H1 (cell line): ENCODE measurements around the gene MYL11. TPM values are rescaled to one million over a fixed set of nuclear protein-coding genes. Genes with fewer than 3 reads are reported as not detected.

Experiments used
- CTCF ChIA-PET: fragments of 300-600 bp; sonication (Branson Sonifier 250); formaldehyde crosslinking; loops from one replicate; lab custom pipeline; 2021; ENCODE audit not compliant: partially characterized antibody; lab: Charles Lee
- POLR2A ChIA-PET: fragments of 300-600 bp; sonication (Branson Sonifier 250); formaldehyde crosslinking; loops from one replicate; lab custom pipeline; 2021; ENCODE audit warnings: inconsistent platforms; ENCODE audit not compliant: partially characterized antibody; lab: Charles Lee
- DNase-seq, 2 experiments: peaks; one replicate each; pipeline versions ENCODE4 v3.0.0 to v3.0.0-alpha.2; 2010 to 2022; ENCODE audit warnings: low spot score in 2 of 2, low read depth in 1 of 2, mixed read lengths in 1 of 2
- FAIRE-seq: peaks from 2 replicates; lab custom pipeline; 2011; peaks lifted over from hg19 to GRCh38; lab: Jason Lieb, UNC
- H2AFZ ChIP-seq: 2 replicates; pipeline ENCODE4 v1.8.1; 2012; ENCODE audit warnings: low read length, inconsistent platforms
- H2AK5ac ChIP-seq: 2 replicates; pipeline ENCODE4 v1.6.1; 2013; ENCODE audit warnings: low read depth, low read length
- H2BK120ac ChIP-seq: replicated peaks from 2 replicates; pipeline ENCODE3; 2013; ENCODE audit warnings: low read depth, low read length, inconsistent platforms
- H2BK12ac ChIP-seq: 2 replicates; pipeline ENCODE4 v1.6.1; 2013; ENCODE audit warnings: low read depth, low read length
- H2BK15ac ChIP-seq: 2 replicates; pipeline ENCODE4 v1.6.1; 2013; ENCODE audit warnings: low read length
- H2BK20ac ChIP-seq: 2 replicates; pipeline ENCODE4 v1.6.1; 2013; ENCODE audit warnings: low read length
- H2BK5ac ChIP-seq: 2 replicates; pipeline ENCODE4 v1.6.1; 2013; ENCODE audit warnings: low read depth, low read length
- H3K14ac ChIP-seq: 2 replicates; pipeline ENCODE4 v1.6.1; 2013; ENCODE audit warnings: inconsistent platforms; ENCODE audit not compliant: insufficient read length
- H3K18ac ChIP-seq: 2 replicates; pipeline ENCODE4 v1.6.1; 2013; ENCODE audit warnings: low read length; ENCODE audit errors: extremely low read depth
- H3K23ac ChIP-seq: 2 replicates; pipeline ENCODE4 v1.6.1; 2013; ENCODE audit warnings: inconsistent platforms; ENCODE audit not compliant: insufficient read length
- H3K23me2 ChIP-seq: 2 replicates; pipeline ENCODE4 v1.6.1; 2013; ENCODE audit warnings: low read depth, low read length
- H3K27ac ChIP-seq: 2 replicates; pipeline ENCODE4 v1.6.1; 2011; ENCODE audit warnings: low read depth, low read length, inconsistent platforms
- H3K27me3 ChIP-seq, 4 experiments: replicated peaks in 1 of 4; 1 replicate in 1 of 4; 2 replicates in 3 of 4; pipeline versions ENCODE4 v1.6.1 to v1.8.1; 2011 to 2013; ENCODE audit warnings: low read length in 3 of 4, mild to moderate bottlenecking in 3 of 4, inconsistent platforms in 2 of 4, mixed read lengths in 2 of 4, moderate library complexity in 1 of 4; ENCODE audit not compliant: control insufficient read depth in 3 of 4, insufficient read depth in 3 of 4; ENCODE audit errors: extremely low read depth in 1 of 4
- H3K36me3 ChIP-seq, 4 experiments: 2 replicates each; pipeline versions ENCODE4 v1.6.1 to v1.8.1; 2011 to 2013; ENCODE audit warnings: mild to moderate bottlenecking in 4 of 4, low read length in 3 of 4, moderate library complexity in 2 of 4, control low read depth in 1 of 4, inconsistent platforms in 1 of 4; ENCODE audit not compliant: insufficient read depth in 4 of 4, control insufficient read depth in 2 of 4
- H3K4ac ChIP-seq: replicated peaks from 2 replicates; pipeline ENCODE3; 2013; ENCODE audit warnings: low read length, low read depth, mixed read lengths, inconsistent platforms; ENCODE audit not compliant: insufficient read length
- H3K4me1 ChIP-seq, 4 experiments: replicated peaks in 1 of 4; 1 replicate in 1 of 4; 2 replicates in 3 of 4; pipeline versions ENCODE4 v1.6.1 to v1.8.1; 2011 to 2013; ENCODE audit warnings: low read length in 3 of 4, inconsistent platforms in 2 of 4, mixed read lengths in 1 of 4; ENCODE audit not compliant: insufficient read depth in 4 of 4, control insufficient read depth in 3 of 4
- H3K4me2 ChIP-seq, 2 experiments: 2 replicates each; pipeline versions ENCODE4 v1.6.1 to v1.8.1; 2011 to 2013; ENCODE audit warnings: low read depth in 2 of 2, low read length in 2 of 2, control low read depth in 1 of 2, inconsistent platforms in 1 of 2, mild to moderate bottlenecking in 1 of 2; ENCODE audit not compliant: insufficient read depth in 1 of 2
- H3K4me3 ChIP-seq, 4 experiments: fragments of 200-600, 300-600 bp in 1 of 4; sonication (generic), shearing (Covaris generic), sonication (Bioruptor Twin) in 1 of 4; 2 replicates each; pipeline versions ENCODE4 v1.5.1 to v1.8.1; 2011 to 2016; ENCODE audit warnings: low read length in 4 of 4, low read depth in 3 of 4, control low read depth in 2 of 4, inconsistent platforms in 2 of 4, mild to moderate bottlenecking in 2 of 4, mixed read lengths in 1 of 4, moderate library complexity in 1 of 4; ENCODE audit not compliant: insufficient read depth in 2 of 4; ENCODE audit errors: extremely low read depth in 1 of 4
- H3K56ac ChIP-seq: replicated peaks from 2 replicates; pipeline ENCODE3; 2013; ENCODE audit warnings: low read depth, mild to moderate bottlenecking, mixed read lengths, low read length, inconsistent platforms; ENCODE audit not compliant: insufficient read length
- H3K79me1 ChIP-seq: 2 replicates; pipeline ENCODE4 v1.6.1; 2013; ENCODE audit warnings: low read depth, low read length, control low read depth
- H3K79me2 ChIP-seq, 2 experiments: 2 replicates each; pipeline versions ENCODE4 v1.6.1 to v1.8.1; 2012 to 2013; ENCODE audit warnings: low read length in 2 of 2, mild to moderate bottlenecking in 2 of 2, inconsistent platforms in 1 of 2; ENCODE audit not compliant: insufficient read depth in 2 of 2, control insufficient read depth in 1 of 2
- H3K9ac ChIP-seq, 4 experiments: replicated peaks in 1 of 4; 1 replicate in 1 of 4; 2 replicates in 3 of 4; pipeline versions ENCODE4 v1.6.1 to v1.8.1; 2011 to 2013; ENCODE audit warnings: low read depth in 3 of 4, low read length in 3 of 4, control low read depth in 2 of 4, mild to moderate bottlenecking in 2 of 4, moderate library complexity in 2 of 4, inconsistent platforms in 1 of 4; ENCODE audit errors: extremely low read depth in 1 of 4
- H3K9me3 ChIP-seq, 2 experiments: 2 replicates each; pipeline versions ENCODE4 v1.6.1 to v1.8.1; 2012 to 2013; ENCODE audit warnings: mild to moderate bottlenecking in 2 of 2, moderate library complexity in 2 of 2, control low read depth in 1 of 2, inconsistent platforms in 1 of 2, low read depth in 1 of 2, low read length in 1 of 2, mixed read lengths in 1 of 2; ENCODE audit not compliant: insufficient read depth in 2 of 2
- H4K20me1 ChIP-seq, 2 experiments: replicated peaks in 1 of 2; 2 replicates each; pipeline versions ENCODE3 to v1.8.1; 2011 to 2013; ENCODE audit warnings: inconsistent platforms in 2 of 2, low read length in 2 of 2, mild to moderate bottlenecking in 1 of 2; ENCODE audit not compliant: insufficient read depth in 2 of 2, control insufficient read depth in 1 of 2
- H4K5ac ChIP-seq: 2 replicates; pipeline ENCODE4 v1.6.1; 2013; ENCODE audit warnings: low read length, low read depth, mixed read lengths, inconsistent platforms; ENCODE audit not compliant: insufficient read length
- H4K8ac ChIP-seq: 2 replicates; pipeline ENCODE4 v1.8.0; 2013; ENCODE audit warnings: mild to moderate bottlenecking, moderate library complexity, low read length, inconsistent platforms; ENCODE audit not compliant: insufficient read depth; ENCODE audit errors: extremely low read depth
- H4K91ac ChIP-seq: replicated peaks from 2 replicates; pipeline ENCODE3; 2013; ENCODE audit warnings: low read length, mixed read lengths, inconsistent platforms; ENCODE audit not compliant: insufficient read length
- EP300 ChIP-seq, 2 experiments: IDR thresholded peaks; 1 replicate in 1 of 2; 2 replicates in 1 of 2; pipeline ENCODE4 v1.6.1; 2011 to 2012; ENCODE audit warnings: low read depth in 2 of 2, low read length in 2 of 2, mild to moderate bottlenecking in 2 of 2, borderline replicate concordance in 1 of 2, inconsistent platforms in 1 of 2, moderate library complexity in 1 of 2
- GTF2F1 ChIP-seq: IDR thresholded peaks from 2 replicates; pipeline ENCODE4 v1.6.1; 2012; ENCODE audit warnings: low read depth, low read length, improper control_type of control experiment, borderline replicate concordance
- KDM4A ChIP-seq: IDR thresholded peaks from one replicate; pipeline ENCODE4 v1.7.1; 2012; ENCODE audit warnings: low read depth, mild to moderate bottlenecking, moderate library complexity, low read length, inconsistent platforms; ENCODE audit not compliant: severe bottlenecking
- KDM5A ChIP-seq: fragments of 200-600 bp; IDR thresholded peaks from 2 replicates; pipeline ENCODE4 v1.7.1; 2012; ENCODE audit warnings: mild to moderate bottlenecking, low read length, inconsistent platforms, mixed read lengths
- TAF7 ChIP-seq: optimal IDR thresholded peaks from 2 replicates; pipeline ENCODE3; 2011; ENCODE audit warnings: low read depth, mild to moderate bottlenecking, inconsistent platforms, low read length, moderate library complexity, borderline replicate concordance
- WGBS, 2 experiments: shearing (Covaris generic) in 1 of 2; methylation state at CpG; one replicate each; pipeline versions ENCODE4 v1.1.6 to v1.1.7; 2013 to 2015; ENCODE audit warnings: low lambda C conversion rate in 2 of 2, mixed read lengths in 2 of 2, inconsistent platforms in 1 of 2, low coverage in 1 of 2, missing lambda C conversion rate in 1 of 2; ENCODE audit not compliant: insufficient replicate concordance in 2 of 2, insufficient coverage in 1 of 2, insufficient read length in 1 of 2; ENCODE audit errors: extremely low coverage in 1 of 2, missing lambda C conversion rate in 1 of 2; 5-methylcytosine and 5-hydroxymethylcytosine counted together
- polyA plus RNA-seq, 7 experiments: library from polyadenylated mRNA; depleted of rRNA in 3 of 7; stranded (reverse) in 5 of 7; unstranded in 2 of 7; fragments of >200 nt in 5 of 7; fragments of 200-250 nt in 2 of 7; gene quantifications; 1 replicate in 5 of 7; 2 replicates in 1 of 7; 4 replicates in 1 of 7; pipeline versions ENCODE4 v1.2.1 to v1.2.3, GENCODE V29; 2011 to 2013; ENCODE audit warnings: missing spikeins in 2 of 7, mixed read lengths in 2 of 7
- total RNA-seq: library from RNA; stranded (reverse); fragmentation: NEBNext Ultra II Directional; extraction: Animal tissue kit (Norgen Biotek cat#: 25700); gene quantifications from 2 replicates; pipeline ENCODE4 v1.2.1, GENCODE V29; 2021

MYL11 gene
- total and polyA plus RNA-seq, 2 of the 8 experiments (the other 6 are each of a cell fraction or from before 2014, with no cell fraction given): 1.2 to 1.4 TPM

- H2AFZ ChIP-seq: no peak overlapping the region; the same call in 1 of the 2 replicates
Observed at GRCh38 chr16:30335598-30336474, 38.8 kb upstream of the MYL11 start.

More at GRCh38 chr16:30335598-30336474, 38.8 kb upstream of the MYL11 start:
- no peak overlapping the region for H2AK5ac ChIP-seq
- peaks cover 0 to 3% (median 0%) of the 10 kb centered on the region in 4 experiments; a peak in 1 of 7 replicates for H3K4me1 ChIP-seq
- peak overlapping the region; percentile 7 to 11; a peak in 1 of 4 replicates for H3K4me2 ChIP-seq
- peaks cover 0 to 10% of the 10 kb centered on the region in 2 experiments; a peak in 2 of 4 replicates for H3K79me2 ChIP-seq
- H2BK20ac ChIP-seq: no peak overlapping the region
- H4K20me1 ChIP-seq: no peaks in the 10 kb centered on the region
- peak overlapping the region in 1 of 4 experiments; percentile 69; a peak in 2 of 8 replicates for H3K4me3 ChIP-seq
- H2BK12ac ChIP-seq: no peak overlapping the region
- H3K9ac ChIP-seq: no peak overlapping the region
- H3K4ac ChIP-seq: no peak overlapping the region
- CTCF ChIA-PET: interaction anchor here (0.5 to 2.6 kb wide), 3 partner anchors 11 to 97 kb away, joined by 3 to 6 read pairs (median 3); no protein-coding TSS in a partner anchor
- POLR2A ChIA-PET: interaction anchor here (1.0 to 2.0 kb wide), 5 partner anchors 19 to 69 kb away, joined by 3 to 6 read pairs (median 5); partner anchors contain the start of gene CD2BP2
- H3K36me3 ChIP-seq: no peaks in the 10 kb centered on the region
- 74% methylated on average over 16 of the region's 17 CpGs; no CpG with 5 or more reads in 1 of the 2 experiments for WGBS, 2 experiments
- H3K27ac ChIP-seq: no peak overlapping the region
- no peak overlapping the region for H2BK120ac ChIP-seq
- H4K91ac ChIP-seq: no peak overlapping the region
- H3K23me2 ChIP-seq: no peaks in the 10 kb centered on the region
- no peaks in the 10 kb centered on the region for H3K27me3 ChIP-seq
- H3K14ac ChIP-seq: no peak overlapping the region
- H3K9me3 ChIP-seq: no peaks in the 10 kb centered on the region
- H3K79me1 ChIP-seq: no peaks in the 10 kb centered on the region
- FAIRE-seq: no peak
- peak overlapping the region; percentile 32; the same call in 1 of the 2 replicates for H3K18ac ChIP-seq
- H2BK15ac ChIP-seq: no peak overlapping the region
- H4K8ac ChIP-seq: no peak overlapping the region; the same call in none of the 2 replicates
- DNase-seq: no peak
- H3K56ac ChIP-seq: no peak overlapping the region
- no peak overlapping the region for H4K5ac ChIP-seq
- no peak for TF ChIP-seq KDM5A
- TF ChIP-seq EP300 (IDR thresholded peaks at IDR 0.05; ENCODE audit: borderline replicate concordance in 1 of 2, low read depth in 2 of 2, low read length in 2 of 2): no peak
- TF ChIP-seq KDM4A: no peak
- TF ChIP-seq TAF7: no peak
- TF ChIP-seq GTF2F1: no peak
- H3K23ac ChIP-seq: no peak overlapping the region
- no peak overlapping the region; the same call in 1 of the 2 replicates for H2BK5ac ChIP-seq
